ENCODE results near the gene KLRC1. TPM values are rescaled to one million over a fixed set of nuclear protein-coding genes. Genes with fewer than 3 reads are reported as not detected.

Gene KLRC1
- total RNA-seq, result not detected in 2 replicates

GRCh38 chr12:10453156-10453555, at the start of gene KLRC1:
KLRC1 (minus strand) TSS chr12:10453377; CDS start chr12:10451156, 2,221 bp downstream.

GRCh38 chr12:10435816-10436215, 17.4 kb downstream of the KLRC1 start, which contains the start of gene KLRC2:
KLRC2 (minus strand) TSS chr12:10436010; CDS start chr12:10435986, 24 bp downstream.

DNA sequence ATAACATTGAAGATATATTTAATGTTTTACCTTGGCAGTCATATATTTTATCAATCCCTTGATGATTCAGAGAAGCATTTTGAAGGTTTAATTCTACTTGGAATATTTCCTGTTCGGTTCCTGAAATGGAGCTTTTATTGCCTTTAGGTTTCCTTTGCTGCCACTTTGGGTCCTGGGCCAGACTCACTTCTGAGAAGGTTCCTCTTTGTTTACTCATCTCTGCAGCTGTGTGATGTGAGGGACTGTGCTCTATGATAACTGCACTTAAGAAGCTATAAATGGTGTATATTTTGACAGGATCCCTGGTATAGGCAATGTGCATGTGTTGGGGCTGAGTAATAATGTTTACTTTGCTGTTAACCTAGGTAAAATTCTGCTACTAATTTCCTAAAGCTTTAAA, 32.8 kb downstream of the KLRC1 start, which contains the start of gene KLRC3:
TSS of gene KLRC3 (minus strand) at position 262 of the 400 bp plus-strand sequence. CDS start at position 217, 45 bp downstream.

DNA sequence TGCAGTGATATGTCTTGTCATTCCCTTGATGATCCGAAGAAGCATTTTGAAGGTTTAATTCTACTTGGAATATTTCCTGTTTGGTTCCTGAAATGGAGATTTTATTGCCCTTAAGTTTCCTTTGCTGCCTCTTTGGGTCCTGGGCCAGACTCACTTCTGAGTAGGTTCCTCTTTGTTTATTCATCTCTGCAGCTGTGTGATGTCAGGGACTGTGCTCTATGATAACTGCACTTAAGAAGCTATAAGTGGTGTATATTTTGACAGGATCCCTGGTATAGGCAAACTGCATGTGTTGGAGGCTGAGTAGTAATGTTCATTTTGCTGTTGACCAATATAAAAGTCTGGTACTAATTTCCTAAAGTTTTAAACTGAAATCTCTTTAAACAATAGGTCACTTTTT, 43.8 kb downstream of the KLRC1 start, which contains the start of gene KLRC4:
TSS of gene KLRC4 (minus strand) at position 366 of the 400 bp plus-strand sequence. CDS start at position 184, 182 bp downstream.

Other genes starting within 250 kb of the KLRC1 start
- gene GABARAPL1, start 240.5 kb downstream of the KLRC1 start, total RNA-seq, result 23.5 and 55.2 TPM in 2 replicates
- 0.25 TPM in 1 of 2 replicates, not detected in the other for gene KLRD1, start 145.5 kb downstream of the KLRC1 start, total RNA-seq
- gene KLRK1, start 63.3 kb downstream of the KLRC1 start, total RNA-seq, result not detected in 2 replicates
- not detected in 2 replicates for gene KLRC4, start 43.6 kb downstream of the KLRC1 start, total RNA-seq
- not detected in 2 replicates for gene KLRC3, start 32.8 kb downstream of the KLRC1 start, total RNA-seq
- gene KLRC2, start 17.4 kb downstream of the KLRC1 start, total RNA-seq, result not detected in 2 replicates
- 1.2 and 12.6 TPM in 2 replicates for gene EIF2S3B, start 52.5 kb upstream of the KLRC1 start, total RNA-seq
- gene MAGOHB, start 160.2 kb upstream of the KLRC1 start, total RNA-seq, result 16.6 and 29.0 TPM in 2 replicates
- 0.25 and 0.66 TPM in 2 replicates for gene STYK1, start 220.7 kb upstream of the KLRC1 start, total RNA-seq

All from uterine smooth muscle cell (primary cell).